Measurements from ENCODE around the gene ZMIZ1. TPM values are rescaled to one million over a fixed set of nuclear protein-coding genes. Genes with fewer than 3 reads are reported as not detected.

Gene ZMIZ1
- total RNA-seq, 1 donor from 2014 or later = 107 TPM

DNA sequence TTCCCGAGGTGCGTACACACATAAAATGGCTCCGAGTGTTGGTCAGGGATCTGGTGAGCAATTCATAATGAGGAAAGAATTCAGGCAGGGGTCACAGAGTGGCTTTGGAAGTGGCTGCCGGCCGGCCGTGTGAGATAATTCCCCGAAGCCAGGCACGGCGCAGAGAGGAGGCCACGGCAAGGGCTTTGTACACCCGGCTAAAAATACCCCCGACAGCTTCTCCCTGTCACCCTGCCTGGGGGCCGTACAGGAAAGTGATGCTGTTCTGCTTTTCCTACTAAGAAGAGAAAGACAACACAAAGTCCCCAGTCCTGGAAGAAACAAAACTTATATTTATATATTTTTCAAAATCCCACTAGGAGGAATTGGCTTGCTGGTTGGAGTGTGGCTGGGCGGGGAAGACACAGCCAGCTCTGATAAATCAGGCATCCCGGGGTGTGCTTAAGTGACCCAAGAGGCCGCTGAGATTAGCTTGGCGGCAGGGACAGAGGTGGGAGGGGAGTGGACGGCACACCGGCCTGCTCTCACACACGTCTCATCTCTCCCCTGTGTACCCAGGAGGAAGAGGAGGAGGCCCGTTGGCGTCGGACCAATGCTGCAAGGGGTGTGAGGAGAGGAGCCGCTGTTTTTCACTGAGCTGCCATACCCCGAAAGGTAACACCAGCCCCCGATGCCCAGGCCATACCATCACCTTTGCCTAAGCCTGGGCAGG is 70.5 kb downstream of the ZMIZ1 start:
- peak; percentile 51 for DNase-seq (ENCODE audit: low spot score)

GRCh38 chr10:79140085-79140793 is 71.5 kb downstream of the ZMIZ1 start:
- DNase-seq (ENCODE audit: low spot score) = no peak

DNA sequence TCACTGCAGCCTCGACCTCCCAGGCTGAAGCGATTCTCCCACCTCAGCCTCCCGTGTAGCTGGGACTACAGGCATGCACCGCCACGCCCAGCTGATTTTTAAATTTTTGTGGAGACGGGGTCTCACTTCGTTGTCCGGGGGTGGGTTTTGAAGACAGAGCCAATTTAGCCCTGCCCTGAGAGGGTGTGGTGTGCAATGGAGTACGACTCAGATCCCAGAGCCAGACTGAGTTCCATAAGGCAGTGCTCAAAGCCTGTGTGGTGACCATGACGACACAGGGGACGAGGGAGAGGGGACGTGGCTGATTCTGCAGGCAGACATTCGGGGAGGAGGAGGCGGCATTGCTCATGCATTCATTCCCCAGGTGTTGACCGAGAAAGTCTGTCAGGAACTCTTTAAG is 72.1 kb downstream of the ZMIZ1 start:
- DNase-seq (ENCODE audit: low spot score) = no peak

GRCh38 chr10:79142064-79142491 is 73.3 kb downstream of the ZMIZ1 start:
- no peak for DNase-seq (ENCODE audit: low spot score)

DNA sequence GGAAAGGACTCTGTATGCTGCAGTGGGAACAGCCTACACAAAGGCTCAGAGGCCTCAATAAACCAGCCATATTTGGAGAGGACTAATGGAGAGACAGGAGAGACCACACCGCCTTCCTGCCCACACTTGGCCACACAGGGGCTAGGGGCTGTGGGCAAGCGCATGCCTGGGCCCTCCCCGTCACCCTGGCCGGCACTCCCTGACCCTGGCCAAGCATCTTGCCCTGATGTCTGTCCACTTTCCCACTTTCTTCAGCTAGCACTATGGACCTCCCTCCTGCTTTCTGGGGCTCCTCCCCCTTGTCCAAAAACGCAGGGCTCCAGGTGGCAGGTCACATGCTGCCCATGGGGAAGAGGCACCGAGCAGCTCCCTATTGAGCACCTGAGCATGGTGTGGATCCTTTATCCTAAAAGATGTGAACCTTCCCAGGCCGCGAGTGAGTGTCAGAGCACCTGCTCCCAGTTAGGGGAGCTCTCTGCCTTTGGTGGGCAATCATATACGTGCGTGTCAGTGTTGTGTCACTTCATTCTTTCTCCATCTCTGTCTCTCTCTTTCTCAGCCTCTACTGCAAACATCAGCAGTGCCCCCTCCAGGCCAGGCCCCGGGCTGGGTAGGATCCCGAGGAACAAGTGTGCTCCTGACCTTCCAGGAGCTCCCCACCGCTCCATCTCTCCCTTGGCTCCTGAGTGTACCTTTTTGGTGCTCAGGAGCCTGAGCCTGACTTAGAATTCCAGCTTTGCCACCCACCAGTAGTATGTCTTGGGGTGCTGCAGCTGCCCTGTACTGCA is 74.0 kb downstream of the ZMIZ1 start:
- no peak for DNase-seq (ENCODE audit: low spot score)

- no peak for DNase-seq (ENCODE audit: low spot score)
Observed at GRCh38 chr10:79143879-79144278, 75.1 kb downstream of the ZMIZ1 start.

- peak; percentile 42 for DNase-seq (ENCODE audit: low spot score)
Observed at GRCh38 chr10:79144351-79145173, 75.8 kb downstream of the ZMIZ1 start.

- DNase-seq (ENCODE audit: low spot score) = no peak
Observed at GRCh38 chr10:79145174-79145483, 76.4 kb downstream of the ZMIZ1 start.

DNA sequence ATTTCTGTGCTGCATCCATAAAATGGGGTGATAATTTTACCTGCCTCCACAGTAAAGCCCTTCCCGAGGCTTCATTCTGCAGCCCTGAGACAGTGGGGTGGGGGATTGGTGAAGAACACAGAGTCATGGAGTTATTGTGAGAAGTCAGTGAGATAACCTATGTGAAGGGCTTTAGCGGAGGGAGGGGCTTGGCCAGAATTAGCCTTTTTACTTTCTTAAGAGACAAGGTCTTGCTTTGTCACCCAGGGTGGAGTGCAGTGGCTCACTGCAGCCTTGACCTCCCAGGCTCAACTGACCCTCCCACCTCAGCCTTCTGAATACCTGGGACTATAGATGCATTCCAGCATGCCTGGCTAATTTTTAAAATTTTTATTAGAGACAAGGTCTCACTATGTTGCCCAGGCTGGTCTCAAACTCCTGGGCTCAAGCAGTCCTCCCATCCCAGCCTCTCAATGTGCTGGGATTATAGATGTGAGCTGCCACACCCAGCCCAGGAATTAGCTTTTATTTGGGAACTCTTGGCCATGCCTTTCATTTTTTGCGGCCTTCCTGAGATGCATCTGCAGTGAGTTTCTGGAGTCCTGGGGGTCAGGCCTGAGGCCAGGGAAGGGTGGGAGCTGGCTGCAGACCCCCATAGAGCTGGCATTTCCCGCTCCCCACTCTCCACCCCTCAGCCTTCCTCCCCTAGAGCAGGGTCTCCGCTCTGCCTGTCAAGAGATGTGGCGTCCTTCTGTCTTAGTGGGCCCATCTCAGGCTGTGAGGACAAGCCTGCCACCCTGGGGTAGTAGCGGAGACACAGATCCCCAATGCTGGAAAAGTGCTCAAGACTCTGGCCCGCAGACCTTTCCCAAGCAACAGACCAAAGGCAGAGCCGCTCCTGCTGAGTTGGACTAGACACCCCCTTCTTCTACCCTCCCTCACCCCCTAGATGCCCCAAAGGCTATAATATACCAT is 77.0 kb downstream of the ZMIZ1 start:
- no peak for DNase-seq (ENCODE audit: low spot score)

GRCh38 chr10:79146611-79147130 is 77.9 kb downstream of the ZMIZ1 start:
- DNase-seq (ENCODE audit: low spot score) = peak; percentile 93

DNA sequence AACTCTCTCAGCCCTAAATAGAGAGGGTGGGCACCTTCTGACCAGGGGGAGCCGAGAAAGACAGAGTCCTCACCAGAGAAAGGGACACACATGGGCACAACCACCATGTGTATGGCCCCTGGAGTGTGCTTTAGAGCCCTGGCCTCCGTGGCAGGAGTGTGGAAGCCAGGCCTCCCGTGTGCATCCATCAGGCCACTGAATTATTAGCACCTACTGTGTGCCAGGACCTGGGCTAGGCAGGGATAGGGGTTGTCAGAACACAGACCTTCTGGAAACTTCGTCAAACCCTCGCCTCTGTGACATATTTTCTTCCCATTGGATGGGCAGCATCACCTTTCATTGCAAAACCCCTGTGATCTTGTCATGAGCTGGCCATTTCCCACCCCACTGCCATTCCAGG is 78.5 kb downstream of the ZMIZ1 start:
- DNase-seq (ENCODE audit: low spot score) = no peak

- no peak for DNase-seq (ENCODE audit: low spot score)
Observed at GRCh38 chr10:79147796-79148451, 79.2 kb downstream of the ZMIZ1 start.

- DNase-seq (ENCODE audit: low spot score) = peak; percentile 42
Observed at GRCh38 chr10:79148452-79149344, 79.9 kb downstream of the ZMIZ1 start.

GRCh38 chr10:79149345-79149661 is 80.5 kb downstream of the ZMIZ1 start:
- no peak for DNase-seq (ENCODE audit: low spot score)

DNA sequence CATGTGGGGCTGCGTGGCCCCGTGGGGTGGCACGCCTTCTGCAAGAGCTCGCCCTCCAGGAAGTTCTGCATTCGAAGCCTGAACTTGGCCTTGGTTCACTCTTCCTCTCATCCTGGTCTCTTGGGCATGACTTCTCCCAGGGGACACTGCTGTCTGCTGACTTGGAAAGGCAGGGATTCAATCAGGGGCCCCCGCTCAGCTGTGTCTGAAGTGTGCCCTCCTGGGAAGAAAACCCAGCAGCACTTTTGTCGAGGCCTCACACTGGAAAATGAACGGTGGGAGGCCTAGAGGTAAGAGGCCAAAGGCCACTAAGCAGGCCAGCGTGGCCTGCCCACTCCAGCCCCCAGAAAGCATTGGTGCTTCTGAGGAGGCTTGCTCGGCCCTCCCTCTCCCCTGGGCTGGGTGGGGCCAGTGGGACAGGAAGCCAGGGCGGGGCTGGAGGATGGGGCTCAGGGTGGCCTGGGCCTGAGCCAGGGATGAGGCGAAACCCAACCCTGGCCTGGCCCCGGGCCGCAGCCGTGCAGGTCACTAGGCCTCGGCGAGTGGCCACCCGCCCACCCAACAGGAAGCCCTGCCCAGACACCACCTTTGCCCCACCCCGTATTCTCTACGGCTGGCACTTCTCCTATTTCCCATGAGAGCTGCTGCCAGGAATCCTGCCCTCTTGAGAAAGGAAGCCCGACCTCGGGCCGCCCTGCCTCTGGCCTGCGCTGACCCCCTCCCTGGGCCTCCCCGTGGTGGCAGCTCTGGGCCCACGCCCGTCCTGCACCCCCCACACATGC is 81.1 kb downstream of the ZMIZ1 start:
- DNase-seq (ENCODE audit: low spot score) = peak; percentile 70

- DNase-seq (ENCODE audit: low spot score) = no peak
Observed at GRCh38 chr10:79150444-79150754, 81.6 kb downstream of the ZMIZ1 start.

DNA sequence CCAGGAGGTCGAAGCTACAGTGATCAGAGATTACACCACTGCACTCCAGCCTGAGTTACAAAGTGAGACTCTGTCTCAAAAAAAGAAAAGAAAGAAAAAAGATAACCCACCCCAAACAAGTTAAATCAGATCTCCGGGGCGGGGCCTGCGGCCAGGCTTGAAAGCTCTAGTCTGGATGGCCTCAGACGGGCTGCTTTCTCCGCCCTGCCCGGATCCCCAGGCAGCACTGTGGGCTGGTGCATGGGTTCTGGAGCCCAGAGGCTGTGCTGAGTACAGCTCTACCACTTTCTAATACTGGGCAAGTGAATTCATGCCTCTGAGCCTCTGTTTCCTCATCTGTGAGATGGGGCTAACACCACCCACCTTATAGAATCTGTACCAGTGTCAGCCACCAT is 83.7 kb downstream of the ZMIZ1 start:
- DNase-seq (ENCODE audit: low spot score) = no peak

DNA sequence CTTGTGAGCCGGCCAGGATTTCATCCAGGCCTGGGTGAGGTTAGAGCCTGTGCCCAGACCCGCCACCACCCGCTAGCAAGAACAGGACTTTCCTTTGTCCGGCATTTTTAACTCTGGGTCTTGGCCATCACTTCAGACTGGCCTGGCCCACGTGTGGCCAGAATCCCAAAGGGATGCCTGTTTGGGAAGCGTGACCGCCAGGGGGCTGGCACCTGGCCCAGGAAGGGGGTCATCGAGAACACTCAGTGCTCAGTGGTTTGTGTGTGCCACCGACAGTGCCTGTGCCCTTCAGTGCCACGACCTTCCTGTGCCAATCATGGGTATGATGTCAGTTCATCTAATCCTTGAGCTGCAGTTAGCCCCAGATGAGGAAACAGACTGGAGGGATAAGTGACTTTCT is 85.0 kb downstream of the ZMIZ1 start:
- DNase-seq (ENCODE audit: low spot score) = no peak

Measured in mucosa of gallbladder (tissue), 1 donor.